ENCODE results near the gene LRRC41. TPM values are rescaled to one million over a fixed set of nuclear protein-coding genes. Genes with fewer than 3 reads are reported as not detected.

The LRRC41 gene
- total RNA-seq, 1 experiment from 2014 or later = 38.1 TPM

DNA sequence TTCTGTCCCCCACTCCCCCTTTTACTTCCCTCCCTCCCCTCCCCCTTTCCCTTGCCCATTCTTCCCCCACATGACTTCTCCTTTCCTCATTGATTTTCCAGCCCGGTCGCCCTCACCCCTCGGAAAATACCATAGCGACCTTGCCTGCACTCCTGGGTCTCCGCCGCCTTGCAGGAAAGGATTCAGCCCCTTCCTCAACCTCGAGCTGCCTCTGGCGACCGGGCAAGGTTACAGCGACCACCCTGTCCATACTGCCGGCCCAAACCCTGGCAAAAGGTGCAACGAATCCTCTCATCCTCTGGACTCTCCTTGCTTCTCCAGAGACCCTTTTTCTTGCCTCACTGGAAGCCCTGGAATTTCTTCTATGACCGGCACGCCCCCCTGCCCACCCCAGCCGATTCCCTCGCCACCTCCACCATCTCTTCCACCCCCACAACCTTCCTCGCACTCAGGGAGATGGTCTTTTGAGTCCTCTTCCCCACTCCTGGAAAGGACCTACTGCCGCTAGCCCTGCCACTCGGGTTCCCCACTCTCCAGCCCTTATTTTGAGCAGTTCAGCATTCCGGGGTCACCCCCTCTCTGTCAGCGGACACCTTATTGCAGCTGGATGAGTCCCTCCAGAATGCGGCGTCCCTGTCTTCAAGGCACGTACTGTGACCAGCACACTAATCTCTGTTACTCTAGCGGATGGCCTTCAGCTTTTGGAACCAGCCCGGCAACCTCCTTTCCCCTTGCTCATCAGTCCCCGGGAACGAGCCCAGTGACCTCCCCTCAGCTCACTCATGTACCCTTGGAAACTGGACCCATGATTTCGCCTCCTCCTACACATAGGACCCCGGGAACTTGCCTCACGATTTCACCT, 38.0 kb upstream of the LRRC41 start:
- H2AFZ ChIP-seq (ENCODE audit: low read depth, low read length, poor library complexity, severe bottlenecking) = no peak overlapping the region
- intact Hi-C loops (cut with micrococcal nuclease) = loop anchor here (2.0 kb wide), 1 partner anchor 39 kb away; the partner anchor contains the start of genes LRRC41 and UQCRH
- CTCF ChIA-PET = interaction anchor here (1.2 to 1.7 kb wide), 2 partner anchors 7 to 8 kb away, joined by 4 read pairs; no protein-coding TSS in a partner anchor
- DNase-seq (ENCODE audit: low read depth, low spot score) = no peak
- H3K4me1 ChIP-seq (ENCODE audit: control insufficient read depth in 1 of 2, insufficient read depth in 2 of 2, low read length in 2 of 2) = peaks cover 18 to 35% of the 10 kb centered on the region in 2 experiments
- H3K36me3 ChIP-seq (ENCODE audit: control insufficient read depth in 1 of 2, insufficient read depth in 2 of 2, low read length in 2 of 2) = peaks cover 7 to 12% of the 10 kb centered on the region in 2 experiments; a peak in 2 of 4 replicates
- TF ChIP-seq POLR2A (IDR thresholded peaks at IDR 0.05; ENCODE audit: borderline replicate concordance, extremely low read depth, insufficient read depth, insufficient read length) (no peak), YY1 (IDR thresholded peaks at IDR 0.05; ENCODE audit: extremely low read depth, insufficient replicate concordance, low read depth, low read length) (no peak), FOSL1 (IDR thresholded peaks at IDR 0.05; ENCODE audit: low read depth) (no peak), SRF (IDR thresholded peaks at IDR 0.05; ENCODE audit: low read depth) (no peak), TCF7L2 (IDR thresholded peaks at IDR 0.05; ENCODE audit: borderline replicate concordance, extremely low read depth, insufficient read depth, insufficient read length) (no peak), POLR2AphosphoS5 (IDR thresholded peaks at IDR 0.05; ENCODE audit: low read depth, low read length) (no peak), RAD21 (IDR thresholded peaks at IDR 0.05; ENCODE audit: low read depth) (no peak)
- TF ChIP-seq, protein P1, sequence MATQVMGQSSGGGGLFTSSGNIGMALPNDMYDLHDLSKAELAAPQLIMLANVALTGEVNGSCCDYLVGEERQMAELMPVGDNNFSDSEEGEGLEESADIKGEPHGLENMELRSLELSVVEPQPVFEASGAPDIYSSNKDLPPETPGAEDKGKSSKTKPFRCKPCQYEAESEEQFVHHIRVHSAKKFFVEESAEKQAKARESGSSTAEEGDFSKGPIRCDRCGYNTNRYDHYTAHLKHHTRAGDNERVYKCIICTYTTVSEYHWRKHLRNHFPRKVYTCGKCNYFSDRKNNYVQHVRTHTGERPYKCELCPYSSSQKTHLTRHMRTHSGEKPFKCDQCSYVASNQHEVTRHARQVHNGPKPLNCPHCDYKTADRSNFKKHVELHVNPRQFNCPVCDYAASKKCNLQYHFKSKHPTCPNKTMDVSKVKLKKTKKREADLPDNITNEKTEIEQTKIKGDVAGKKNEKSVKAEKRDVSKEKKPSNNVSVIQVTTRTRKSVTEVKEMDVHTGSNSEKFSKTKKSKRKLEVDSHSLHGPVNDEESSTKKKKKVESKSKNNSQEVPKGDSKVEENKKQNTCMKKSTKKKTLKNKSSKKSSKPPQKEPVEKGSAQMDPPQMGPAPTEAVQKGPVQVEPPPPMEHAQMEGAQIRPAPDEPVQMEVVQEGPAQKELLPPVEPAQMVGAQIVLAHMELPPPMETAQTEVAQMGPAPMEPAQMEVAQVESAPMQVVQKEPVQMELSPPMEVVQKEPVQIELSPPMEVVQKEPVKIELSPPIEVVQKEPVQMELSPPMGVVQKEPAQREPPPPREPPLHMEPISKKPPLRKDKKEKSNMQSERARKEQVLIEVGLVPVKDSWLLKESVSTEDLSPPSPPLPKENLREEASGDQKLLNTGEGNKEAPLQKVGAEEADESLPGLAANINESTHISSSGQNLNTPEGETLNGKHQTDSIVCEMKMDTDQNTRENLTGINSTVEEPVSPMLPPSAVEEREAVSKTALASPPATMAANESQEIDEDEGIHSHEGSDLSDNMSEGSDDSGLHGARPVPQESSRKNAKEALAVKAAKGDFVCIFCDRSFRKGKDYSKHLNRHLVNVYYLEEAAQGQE (IDR thresholded peaks at IDR 0.05; ENCODE audit: low read depth) = no peak
- TF ChIP-seq, protein P2, sequence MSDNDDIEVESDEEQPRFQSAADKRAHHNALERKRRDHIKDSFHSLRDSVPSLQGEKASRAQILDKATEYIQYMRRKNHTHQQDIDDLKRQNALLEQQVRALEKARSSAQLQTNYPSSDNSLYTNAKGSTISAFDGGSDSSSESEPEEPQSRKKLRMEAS (IDR thresholded peaks at IDR 0.05) = no peak
- no peaks in the 10 kb centered on the region for H3K9me3 ChIP-seq (ENCODE audit: control insufficient read depth in 1 of 2, insufficient read depth in 1 of 2, low read depth in 1 of 2, low read length in 2 of 2)
- no TSS peak for BruUV-seq (replicated peaks)
- peak overlapping the region; percentile 75 to 83 for H3K4me3 ChIP-seq (replicated peaks in 1 of 2; ENCODE audit: low read depth in 1 of 2, low read length in 2 of 2)
- peak overlapping the region; percentile 90 for H3K4me2 ChIP-seq (ENCODE audit: low read length)
- peak overlapping the region; percentile 94 for H3K9ac ChIP-seq (ENCODE audit: low read length)
- RAD21 ChIA-PET (ENCODE audit: low non-redundant PET in 1 of 2, low total read pairs in 2 of 2, uncharacterized antibody in 2 of 2, unreplicated experiment in 2 of 2) = no interaction called here
- peaks cover 31% of the 10 kb centered on the region for H3K79me2 ChIP-seq (ENCODE audit: insufficient read depth, low read length)
- no peaks in the 10 kb centered on the region for H4K20me1 ChIP-seq (ENCODE audit: insufficient read depth)
- H3K9me2 ChIP-seq (ENCODE audit: insufficient read depth) = no peaks in the 10 kb centered on the region
- H3K27me3 ChIP-seq (ENCODE audit: insufficient read depth, low read length) = no peaks in the 10 kb centered on the region
- POLR2A ChIA-PET = interaction anchor here (1.6 to 1.7 kb wide), 2 partner anchors 8 to 94 kb away, joined by 4 to 11 read pairs; partner anchors contain the start of gene RAD54L
- H3K27ac ChIP-seq (ENCODE audit: low read depth, low read length) = peak overlapping the region; percentile 97
- no peak for ATAC-seq
